Mesendoderm (in vitro differentiated cells): ENCODE data around the gene HSF5.

Experiments
- DNase-seq: peaks from one replicate; pipeline ENCODE4 v3.0.0; 2013
- H2AK5ac ChIP-seq: 2 replicates; pipeline ENCODE4 v1.6.1; 2013; ENCODE audit warnings: low read length, inconsistent platforms
- H2BK120ac ChIP-seq: 2 replicates; pipeline ENCODE4 v1.6.1; 2013; ENCODE audit warnings: low read depth, mild to moderate bottlenecking, low read length, moderate library complexity, mixed read lengths
- H2BK15ac ChIP-seq: replicated peaks from 2 replicates; pipeline ENCODE4 v1.6.1; 2013; ENCODE audit warnings: low read depth, mild to moderate bottlenecking, moderate library complexity
- H2BK5ac ChIP-seq: 2 replicates; pipeline ENCODE4 v1.6.1; 2013; ENCODE audit warnings: low read length, inconsistent platforms
- H3K18ac ChIP-seq: 2 replicates; pipeline ENCODE4 v1.6.1; 2013; ENCODE audit warnings: mild to moderate bottlenecking, low read length, mixed read lengths
- H3K23ac ChIP-seq: one replicate; pipeline ENCODE4 v1.6.1; 2013; ENCODE audit warnings: low read length
- H3K27ac ChIP-seq: 2 replicates; pipeline ENCODE4 v1.5.1; 2013; ENCODE audit warnings: low read depth, mild to moderate bottlenecking, inconsistent platforms, low read length, moderate library complexity
- H3K27me3 ChIP-seq: 2 replicates; pipeline ENCODE4 v1.6.1; 2013; ENCODE audit warnings: low read length, control low read depth, mild to moderate bottlenecking, inconsistent platforms; ENCODE audit not compliant: insufficient read depth, poor library complexity
- H3K36me3 ChIP-seq: 2 replicates; pipeline ENCODE4 v1.6.1; 2013; ENCODE audit warnings: low read length, inconsistent platforms; ENCODE audit not compliant: control insufficient read depth, insufficient read depth
- H3K4ac ChIP-seq: one replicate; pipeline ENCODE4 v1.6.1; 2013; ENCODE audit warnings: low read depth, mild to moderate bottlenecking, low read length, moderate library complexity
- H3K4me1 ChIP-seq: 2 replicates; pipeline ENCODE4 v1.6.1; 2013; ENCODE audit warnings: low read depth, low read length, inconsistent platforms; ENCODE audit not compliant: control insufficient read depth
- H3K4me2 ChIP-seq: 2 replicates; pipeline ENCODE4 v1.6.1; 2013; ENCODE audit warnings: low read length
- H3K4me3 ChIP-seq: 2 replicates; pipeline ENCODE4 v1.5.1; 2013; ENCODE audit warnings: mild to moderate bottlenecking, low read length
- H3K56ac ChIP-seq: one replicate; pipeline ENCODE4 v1.6.1; 2013; ENCODE audit warnings: low read length
- H3K79me1 ChIP-seq: 2 replicates; pipeline ENCODE4 v1.6.1; 2013; ENCODE audit warnings: low read length, inconsistent platforms
- H3K79me2 ChIP-seq: 2 replicates; pipeline ENCODE4 v1.6.1; 2013; ENCODE audit warnings: mild to moderate bottlenecking, low read length; ENCODE audit not compliant: control insufficient read depth, insufficient read depth
- H3K9ac ChIP-seq: 2 replicates; pipeline ENCODE4 v1.6.1; 2013; ENCODE audit warnings: low read length, inconsistent platforms
- H4K5ac ChIP-seq: one replicate; pipeline ENCODE4 v1.6.1; 2013; ENCODE audit warnings: low read length
- H4K8ac ChIP-seq: one replicate; pipeline ENCODE4 v1.6.1; 2013; ENCODE audit warnings: low read depth, mild to moderate bottlenecking, control low read depth, low read length, moderate library complexity
- WGBS: extraction: QIAGEN DNeasy Blood & Tissue Kit; methylation state at CpG from one replicate; pipeline ENCODE4 v1.1.7; 2013; ENCODE audit warnings: low lambda C conversion rate, missing lambda C conversion rate; ENCODE audit not compliant: insufficient coverage; ENCODE audit errors: extremely low coverage; 5-methylcytosine and 5-hydroxymethylcytosine counted together

Gene HSF5

GRCh38 chr17:58377093-58377601 lies 111.1 kb downstream of the HSF5 start:
- H3K56ac ChIP-seq = no peak overlapping the region
- H3K27ac ChIP-seq = no peak overlapping the region
- no peaks in the 10 kb centered on the region for H3K79me2 ChIP-seq
- no peak overlapping the region for H4K8ac ChIP-seq
- no peak overlapping the region for H3K4me3 ChIP-seq
- no peak overlapping the region for H2BK120ac ChIP-seq
- no peak overlapping the region for H2BK15ac ChIP-seq
- no CpG with 5 or more reads among the region's 3 CpGs for WGBS
- H3K4ac ChIP-seq = no peak overlapping the region
- H2BK5ac ChIP-seq = no peak overlapping the region
- no peak overlapping the region for H4K5ac ChIP-seq
- H2AK5ac ChIP-seq = no peak overlapping the region
- no peak overlapping the region for H3K9ac ChIP-seq
- H3K4me1 ChIP-seq = peaks cover 15% of the 10 kb centered on the region
- DNase-seq = peak; percentile 70
- H3K23ac ChIP-seq = no peak overlapping the region
- H3K18ac ChIP-seq = peak overlapping the region; percentile 40
- H3K27me3 ChIP-seq = no peaks in the 10 kb centered on the region
- H3K36me3 ChIP-seq = no peaks in the 10 kb centered on the region
- no peak overlapping the region for H3K4me2 ChIP-seq
- no peaks in the 10 kb centered on the region for H3K79me1 ChIP-seq

GRCh38 chr17:58376472-58377000 lies 111.7 kb downstream of the HSF5 start:
- Histone ChIP-seq H3K79me1 (no peaks in the 10 kb centered on the region), H3K4me1 (peaks cover 15% of the 10 kb centered on the region), H3K4ac (no peak overlapping the region), H2BK5ac (no peak overlapping the region), H2BK15ac (no peak overlapping the region), H3K4me2 (no peak overlapping the region), H3K4me3 (no peak overlapping the region), H3K36me3 (no peaks in the 10 kb centered on the region), H3K18ac (no peak overlapping the region), H3K56ac (no peak overlapping the region), H3K27me3 (no peaks in the 10 kb centered on the region), H3K9ac (no peak overlapping the region), H4K5ac (no peak overlapping the region), H3K27ac (no peak overlapping the region), H2AK5ac (no peak overlapping the region), H2BK120ac (no peak overlapping the region), H4K8ac (no peak overlapping the region), H3K23ac (no peak overlapping the region), H3K79me2 (no peaks in the 10 kb centered on the region)
- DNase-seq = peak; percentile 53
- no CpG with 5 or more reads among the region's 4 CpGs for WGBS

- Histone ChIP-seq H2BK15ac (no peak overlapping the region), H4K5ac (no peak overlapping the region), H3K9ac (no peak overlapping the region), H3K79me1 (no peaks in the 10 kb centered on the region), H3K27me3 (no peaks in the 10 kb centered on the region), H3K23ac (no peak overlapping the region), H3K36me3 (no peaks in the 10 kb centered on the region), H3K4me1 (peaks cover 15% of the 10 kb centered on the region), H2BK120ac (no peak overlapping the region), H2AK5ac (no peak overlapping the region), H3K79me2 (no peaks in the 10 kb centered on the region), H3K56ac (no peak overlapping the region), H3K4ac (no peak overlapping the region), H4K8ac (no peak overlapping the region), H3K18ac (no peak overlapping the region), H3K4me2 (no peak overlapping the region), H3K27ac (peak overlapping the region; percentile 6), H3K4me3 (no peak overlapping the region), H2BK5ac (no peak overlapping the region)
- WGBS = no CpG with 5 or more reads among the region's 2 CpGs
- DNase-seq = peak; percentile 55
These were observed 112.4 kb downstream of the HSF5 start for GRCh38 chr17:58375811-58376210.

- Histone ChIP-seq H2BK5ac (no peak overlapping the region), H3K27ac (no peak overlapping the region), H2BK15ac (no peak overlapping the region), H4K8ac (no peak overlapping the region), H3K56ac (peak overlapping the region; percentile 17), H3K9ac (no peak overlapping the region), H3K79me2 (no peaks in the 10 kb centered on the region), H2AK5ac (no peak overlapping the region), H4K5ac (no peak overlapping the region), H3K79me1 (no peaks in the 10 kb centered on the region), H3K4me3 (no peak overlapping the region), H2BK120ac (no peak overlapping the region), H3K4me1 (peaks cover 12% of the 10 kb centered on the region), H3K4me2 (no peak overlapping the region), H3K36me3 (no peaks in the 10 kb centered on the region), H3K23ac (no peak overlapping the region), H3K18ac (no peak overlapping the region), H3K4ac (no peak overlapping the region), H3K27me3 (no peaks in the 10 kb centered on the region)
- no peak for DNase-seq
- no CpG with 5 or more reads among the region's 5 CpGs for WGBS
These were observed 113.0 kb downstream of the HSF5 start for GRCh38 chr17:58375256-58375655.

GRCh38 chr17:58373923-58374322 lies 114.3 kb downstream of the HSF5 start:
- H2BK15ac ChIP-seq = no peak overlapping the region
- no peak overlapping the region for H3K18ac ChIP-seq
- no CpG with 5 or more reads among the region's 1 CpG for WGBS

GRCh38 chr17:58373003-58373402 lies 115.2 kb downstream of the HSF5 start:
- no peaks in the 10 kb centered on the region for H3K79me1 ChIP-seq
- no peak overlapping the region for H3K4me3 ChIP-seq
- no CpG with 5 or more reads among the region's 5 CpGs for WGBS
- no peak for DNase-seq
- H3K56ac ChIP-seq = no peak overlapping the region
- no peak overlapping the region for H2BK5ac ChIP-seq
- no peak overlapping the region for H3K18ac ChIP-seq
- H3K4ac ChIP-seq = no peak overlapping the region
- no peak overlapping the region for H2BK15ac ChIP-seq
- H3K23ac ChIP-seq = no peak overlapping the region
- no peaks in the 10 kb centered on the region for H3K79me2 ChIP-seq
- no peak overlapping the region for H2BK120ac ChIP-seq
- H3K9ac ChIP-seq = no peak overlapping the region
- no peak overlapping the region for H4K8ac ChIP-seq
- no peaks in the 10 kb centered on the region for H3K27me3 ChIP-seq
- peaks cover 6% of the 10 kb centered on the region for H3K4me1 ChIP-seq
- H3K36me3 ChIP-seq = no peaks in the 10 kb centered on the region
- H3K27ac ChIP-seq = no peak overlapping the region
- no peak overlapping the region for H3K4me2 ChIP-seq
- no peak overlapping the region for H4K5ac ChIP-seq
- H2AK5ac ChIP-seq = no peak overlapping the region

More at GRCh38 chr17:58373923-58374322, 114.3 kb downstream of the HSF5 start:
- H4K8ac ChIP-seq = no peak overlapping the region
- no peak overlapping the region for H2BK5ac ChIP-seq
- no peak for DNase-seq
- H3K36me3 ChIP-seq = no peaks in the 10 kb centered on the region
- no peak overlapping the region for H3K9ac ChIP-seq
- no peaks in the 10 kb centered on the region for H3K27me3 ChIP-seq
- no peak overlapping the region for H3K4me3 ChIP-seq
- no peak overlapping the region for H3K27ac ChIP-seq
- H3K79me2 ChIP-seq = no peaks in the 10 kb centered on the region
- no peak overlapping the region for H2BK120ac ChIP-seq
- no peak overlapping the region for H3K4ac ChIP-seq
- no peak overlapping the region for H3K56ac ChIP-seq
- no peak overlapping the region for H3K23ac ChIP-seq
- no peak overlapping the region for H2AK5ac ChIP-seq
- peaks cover 7% of the 10 kb centered on the region for H3K4me1 ChIP-seq
- H3K4me2 ChIP-seq = no peak overlapping the region
- no peaks in the 10 kb centered on the region for H3K79me1 ChIP-seq
- H4K5ac ChIP-seq = no peak overlapping the region
